ENCODE data around the gene KCTD7.
"Not testable (repeated sequence)": the region's sequence is repeated elsewhere in the genome, so short reads cannot be mapped to it uniquely, and the experiment has no call there.

KCTD7 gene

GRCh38 chr7:66619341-66619948 lies 9.2 kb upstream of the KCTD7 start:
- DNase-seq: peak; percentile 37

GRCh38 chr7:66626331-66626934 lies 2.2 kb upstream of the KCTD7 start:
- DNase-seq: no peak

- peak; percentile 48 for DNase-seq
Measured at GRCh38 chr7:66627151-66627681, 1.5 kb upstream of the KCTD7 start.

- no peak for DNase-seq
Measured at GRCh38 chr7:66627881-66628360, 760 bp upstream of the KCTD7 start.

- DNase-seq: no peak
Measured at GRCh38 chr7:66629222-66630062, 761 bp downstream of the KCTD7 start.

GRCh38 chr7:66630531-66630930 lies 1.9 kb downstream of the KCTD7 start:
- peak; percentile 74 for DNase-seq

GRCh38 chr7:66631471-66631870 lies 2.8 kb downstream of the KCTD7 start:
- DNase-seq: peak; percentile 90

GRCh38 chr7:66634816-66635215 lies 6.1 kb downstream of the KCTD7 start:
- DNase-seq: no peak

GRCh38 chr7:66635322-66635981 lies 6.8 kb downstream of the KCTD7 start:
- not testable (repeated sequence) for DNase-seq

GRCh38 chr7:66635982-66636546 lies 7.4 kb downstream of the KCTD7 start:
- peak; percentile 29 for DNase-seq

- DNase-seq: no peak
Measured at GRCh38 chr7:66638309-66639099, 9.8 kb downstream of the KCTD7 start.

GRCh38 chr7:66639773-66640172 lies 11.1 kb downstream of the KCTD7 start:
- DNase-seq: peak; percentile 97

- no peak for DNase-seq
Measured at GRCh38 chr7:66640802-66641525, 12.3 kb downstream of the KCTD7 start.

GRCh38 chr7:66641526-66641871 lies 12.8 kb downstream of the KCTD7 start:
- no peak for DNase-seq

GRCh38 chr7:66642186-66642585 lies 13.5 kb downstream of the KCTD7 start:
- DNase-seq: no peak

GRCh38 chr7:66642932-66643331 lies 14.3 kb downstream of the KCTD7 start:
- DNase-seq: no peak

GRCh38 chr7:66643395-66643794 lies 14.7 kb downstream of the KCTD7 start:
- DNase-seq: no peak

GRCh38 chr7:66651026-66651425 lies 22.3 kb downstream of the KCTD7 start:
- DNase-seq: not testable (repeated sequence)

- not testable (repeated sequence) for DNase-seq
Measured at GRCh38 chr7:66653719-66654274, 25.1 kb downstream of the KCTD7 start.

- DNase-seq: peak; percentile 100
Measured at GRCh38 chr7:66654275-66655112, 25.8 kb downstream of the KCTD7 start.
